CD4-positive, alpha-beta T cell treated with Interleukin-12 subunit alpha and Interleukin-12 subunit beta, for 1 hour (primary cell): ENCODE measurements around the gene NCKAP5.

Experiments used
- DNase-seq: peaks from one replicate; pipeline ENCODE4 v3.0.0-alpha.2; 2020

Gene NCKAP5

DNA sequence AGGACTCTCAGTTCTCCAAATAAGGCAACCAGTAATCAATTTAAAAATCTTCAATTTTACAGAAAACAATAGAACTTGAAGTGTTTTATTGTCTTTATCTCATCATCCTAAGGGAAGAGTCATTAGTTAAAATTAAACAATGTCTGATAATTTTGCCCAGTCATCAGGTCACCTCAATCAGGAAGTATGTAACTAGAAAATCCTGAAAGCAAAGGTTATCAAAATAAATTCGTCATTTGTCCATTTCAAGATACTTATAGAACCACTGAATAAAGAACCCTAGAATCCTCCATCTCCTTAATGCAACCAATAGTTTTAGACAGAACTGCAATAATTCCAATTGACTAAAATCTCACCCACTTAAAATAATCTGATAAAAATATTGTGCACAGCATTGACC, 115.2 kb downstream of the NCKAP5 start:
- no peak for DNase-seq

GRCh38 chr2:133452583-133452982, 115.7 kb downstream of the NCKAP5 start:
- DNase-seq, result no peak

GRCh38 chr2:133452146-133452545, 116.1 kb downstream of the NCKAP5 start:
- DNase-seq, result no peak

GRCh38 chr2:133448195-133448594, 120.1 kb downstream of the NCKAP5 start:
- DNase-seq, result no peak

- no peak for DNase-seq
Measured at GRCh38 chr2:133447303-133447702, 121.0 kb downstream of the NCKAP5 start.

- DNase-seq, result no peak
Measured at GRCh38 chr2:133444465-133444864, 123.8 kb downstream of the NCKAP5 start.

DNA sequence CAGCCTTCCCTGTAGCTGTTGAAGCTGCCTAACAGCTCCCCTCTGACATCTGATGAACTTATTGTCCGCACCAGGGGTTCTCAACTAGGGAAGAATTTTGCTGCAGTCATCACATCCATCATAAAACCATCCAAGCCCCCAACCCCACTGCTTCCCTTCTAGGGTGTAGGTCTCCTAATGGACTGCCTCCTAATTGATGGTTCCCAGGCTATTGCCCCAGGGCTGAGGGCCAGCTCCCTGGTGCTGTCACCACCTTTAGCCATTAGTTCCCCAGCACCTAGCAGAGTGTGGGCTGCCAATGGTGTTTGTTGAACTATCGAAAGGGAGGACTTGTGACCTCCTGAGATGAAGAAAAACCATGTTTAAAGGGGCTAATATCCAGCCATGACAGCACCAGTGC, 125.9 kb downstream of the NCKAP5 start:
- no peak for DNase-seq

DNA sequence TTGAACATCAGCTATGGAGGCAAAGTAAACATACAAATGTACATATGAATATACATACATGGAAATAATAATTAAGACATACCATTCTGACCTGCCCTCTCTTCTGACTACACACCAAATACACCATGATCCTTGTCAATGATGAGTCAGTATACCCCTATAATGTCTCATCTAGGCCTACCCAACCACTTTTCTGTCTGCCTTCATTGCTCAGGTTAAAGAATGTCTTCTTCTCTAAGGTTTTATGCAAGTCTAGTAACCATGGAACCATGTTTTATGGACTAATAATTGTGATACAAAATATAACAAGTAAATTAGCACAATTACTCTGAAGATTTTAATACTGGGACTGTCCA, 128.7 kb downstream of the NCKAP5 start:
- no peak for DNase-seq

DNA sequence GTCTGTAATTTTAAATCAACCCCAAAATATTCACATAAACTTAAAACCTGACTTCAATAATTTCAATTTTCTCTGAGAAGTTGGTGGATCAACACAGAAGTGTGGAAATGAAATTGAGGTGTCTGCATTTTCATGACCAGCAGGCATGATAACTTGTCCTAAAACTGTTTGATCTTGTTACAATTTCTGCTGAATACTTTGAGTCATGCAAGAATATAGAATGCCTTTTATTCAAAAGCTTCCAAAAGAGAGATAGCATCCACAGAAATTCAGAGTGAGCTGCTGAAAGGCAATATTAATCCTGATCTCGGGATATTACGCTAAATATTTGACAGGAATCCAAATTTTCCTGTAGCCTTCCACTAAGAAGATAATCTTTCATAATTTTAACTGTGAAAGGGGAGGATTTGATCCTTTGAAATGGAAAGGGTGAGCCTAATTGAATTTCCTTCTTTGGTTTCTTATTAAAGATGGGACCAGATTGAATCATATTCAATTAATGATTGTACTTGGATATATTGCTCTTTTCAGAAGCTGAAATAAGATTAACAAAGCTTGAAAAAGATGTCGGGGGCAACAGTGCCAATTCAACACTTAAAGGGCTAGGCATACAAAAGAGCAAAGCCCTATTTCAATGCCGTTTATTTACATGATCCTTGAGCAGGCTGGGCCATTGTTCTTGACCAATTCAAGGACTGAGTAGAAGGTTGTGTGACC, 129.3 kb downstream of the NCKAP5 start:
- DNase-seq, result no peak

- no peak for DNase-seq
Measured at GRCh38 chr2:133438026-133438425, 130.2 kb downstream of the NCKAP5 start.

- no peak for DNase-seq
Measured at GRCh38 chr2:133437492-133437891, 130.8 kb downstream of the NCKAP5 start.

DNA sequence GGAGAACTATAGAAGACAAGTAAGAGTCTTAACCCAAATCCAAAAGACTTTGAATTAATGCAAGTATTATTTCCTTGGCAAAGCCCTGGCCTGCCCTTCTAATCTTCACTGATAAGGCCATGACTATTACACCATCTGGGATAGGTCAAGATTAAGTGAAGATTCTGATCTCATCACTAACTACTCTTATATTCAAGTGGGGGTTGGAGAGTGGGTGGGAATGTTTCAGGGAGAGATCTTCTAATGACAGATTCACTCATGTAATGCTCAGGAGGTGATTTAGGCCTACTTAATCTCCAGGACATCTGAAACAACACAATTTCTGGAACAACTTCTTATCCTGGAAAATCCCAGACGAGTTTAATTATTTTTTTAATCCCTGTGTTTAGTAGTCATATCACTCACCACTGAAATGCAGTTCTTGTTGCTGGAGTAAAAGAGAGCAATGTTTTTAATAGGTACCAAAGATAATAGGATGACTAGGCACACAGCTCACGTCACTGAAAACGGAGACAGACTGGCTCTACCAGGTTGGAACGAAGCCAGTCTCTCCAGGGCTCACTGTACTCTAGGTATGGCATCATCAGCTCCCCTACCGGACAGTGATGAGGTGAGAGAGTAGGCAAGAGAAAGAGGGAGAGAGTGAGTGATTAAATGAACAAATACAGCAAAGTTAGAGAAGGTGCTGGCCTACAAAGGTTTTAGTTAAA, 133.1 kb downstream of the NCKAP5 start:
- DNase-seq, result no peak

- no peak for DNase-seq
Measured at GRCh38 chr2:133433455-133434451, 134.5 kb downstream of the NCKAP5 start.

DNA sequence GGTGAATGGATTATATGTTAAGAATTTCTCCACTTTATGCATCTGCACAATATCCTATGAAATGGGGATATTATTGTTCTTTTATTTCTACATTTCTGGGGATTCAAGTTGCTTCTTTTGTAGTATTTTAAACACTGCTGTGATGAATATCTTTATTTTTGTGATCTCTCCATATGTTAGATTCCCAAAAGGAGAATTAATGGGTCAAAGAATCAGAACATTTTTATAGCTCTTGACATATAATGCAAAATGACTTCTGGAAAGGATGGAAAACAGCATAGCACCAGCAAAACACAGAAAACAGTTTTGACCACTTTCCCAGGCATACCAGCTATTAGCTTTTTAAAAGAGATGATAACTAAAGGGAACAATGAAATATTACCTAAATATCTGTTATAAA, 135.5 kb downstream of the NCKAP5 start:
- DNase-seq, result no peak

DNA sequence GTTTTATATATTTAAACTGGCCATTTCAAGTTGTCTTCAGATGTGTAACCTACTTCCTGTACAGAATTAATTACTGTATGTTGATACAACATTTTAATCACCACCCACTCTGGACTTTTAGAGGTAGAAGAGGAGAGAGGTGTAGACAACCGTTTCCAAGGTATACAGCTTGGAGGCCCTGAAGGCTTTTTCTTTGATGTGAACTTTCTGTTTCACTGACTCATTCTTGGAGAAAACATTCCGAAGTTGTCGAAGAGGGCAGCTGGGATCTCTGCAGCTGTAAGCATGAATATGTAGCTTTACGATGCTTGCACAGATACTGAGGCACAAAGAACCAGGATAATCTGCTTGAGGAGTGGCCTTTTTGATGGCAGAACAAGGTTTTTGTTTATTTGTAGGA, 137.0 kb downstream of the NCKAP5 start:
- DNase-seq, result no peak

DNA sequence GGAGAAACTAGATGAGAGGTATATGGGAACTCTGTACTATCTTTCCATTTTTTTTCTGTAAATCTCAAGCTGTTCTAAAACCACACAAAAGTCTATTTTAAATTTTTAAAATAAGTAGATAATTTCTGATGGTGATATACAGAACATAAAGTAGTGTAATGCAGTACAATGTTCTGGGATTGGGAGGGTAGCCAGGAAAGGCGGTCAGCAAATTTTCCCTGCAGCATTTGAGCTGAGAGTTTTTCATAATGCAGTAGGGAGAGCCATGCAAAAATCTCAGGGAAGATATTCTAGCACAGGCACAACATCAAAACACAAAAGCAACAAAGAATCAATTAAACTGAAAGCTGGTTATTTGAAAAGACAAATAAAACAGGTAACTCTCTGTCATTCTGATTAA, 141.5 kb downstream of the NCKAP5 start:
- DNase-seq, result no peak

DNA sequence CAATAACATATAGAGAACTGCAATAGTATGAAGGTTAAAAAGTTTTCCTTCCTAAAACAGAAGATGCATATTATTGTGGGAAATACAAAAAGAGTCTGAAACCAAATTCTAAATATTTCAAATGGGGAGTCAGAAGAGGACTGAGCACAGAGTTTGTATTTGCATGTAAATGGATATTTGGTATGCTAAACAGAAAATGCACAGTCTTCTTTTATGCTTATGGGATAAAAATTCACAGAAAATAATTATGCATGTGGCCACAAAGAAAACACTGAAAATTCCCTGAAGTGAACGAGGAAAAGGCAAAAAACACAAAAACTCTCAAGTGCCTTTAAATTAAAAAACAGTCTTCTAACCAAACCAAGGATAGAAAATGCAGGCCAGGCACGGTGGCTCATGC, 142.7 kb downstream of the NCKAP5 start:
- DNase-seq, result no peak

DNA sequence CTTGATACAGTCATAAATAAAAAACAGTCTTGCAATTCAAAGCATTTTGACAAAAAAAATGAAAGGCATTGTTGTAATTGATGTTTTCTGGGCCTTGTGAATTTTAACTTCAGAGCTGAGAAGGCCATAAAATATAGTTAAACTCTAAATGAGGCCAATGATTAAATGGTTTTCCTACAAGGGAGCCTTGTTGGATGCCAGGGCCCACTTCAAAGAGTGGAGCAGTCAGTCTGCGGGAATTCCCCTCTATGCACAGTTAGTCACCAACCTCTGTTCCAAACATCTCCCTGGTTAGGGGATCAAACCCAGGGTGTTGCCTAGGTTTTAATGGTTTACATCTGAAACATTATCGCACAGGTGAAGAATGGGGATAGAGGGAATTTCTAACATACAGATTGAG, 143.4 kb downstream of the NCKAP5 start:
- no peak for DNase-seq

DNA sequence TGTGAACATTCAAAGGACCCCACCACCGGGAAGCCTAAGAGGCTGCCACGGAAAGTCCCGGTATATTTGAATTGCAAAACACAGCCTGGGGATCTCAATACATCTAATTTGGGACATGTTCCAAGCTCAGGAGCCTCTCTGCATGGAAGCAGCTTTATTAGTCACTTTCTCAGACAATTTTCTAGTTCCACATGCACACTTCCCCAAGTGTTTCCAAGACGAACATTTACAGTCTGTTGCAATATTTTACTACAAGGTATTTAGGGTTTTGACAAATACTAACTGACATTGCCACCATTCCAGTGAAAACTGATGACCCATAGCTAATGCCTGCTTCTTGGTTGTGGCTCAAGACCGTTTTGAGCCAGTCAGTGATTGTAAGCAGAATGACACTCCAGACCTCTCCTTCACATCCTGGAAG, 145.3 kb downstream of the NCKAP5 start:
- no peak for DNase-seq

GRCh38 chr2:133421516-133422324, 146.5 kb downstream of the NCKAP5 start:
- no peak for DNase-seq

GRCh38 chr2:133420788-133421187, 147.5 kb downstream of the NCKAP5 start:
- no peak for DNase-seq

- DNase-seq, result no peak
Measured at GRCh38 chr2:133418671-133419070, 149.6 kb downstream of the NCKAP5 start.

GRCh38 chr2:133418021-133418420, 150.2 kb downstream of the NCKAP5 start:
- DNase-seq, result no peak
